ENCODE results near the gene MAD1L1.
A peak's percentile ranks its signal among the peaks of the same experiment; 100 is the strongest.

Gene MAD1L1

GRCh38 chr7:2018569-2019460, 213.9 kb downstream of the MAD1L1 start:
- peak overlapping the region; percentile 64 for H3K4me2 ChIP-seq (ENCODE audit: low read length)
- H3K9me2 ChIP-seq (replicated peaks; ENCODE audit: control insufficient read depth, low read length), result no peaks in the 10 kb centered on the region
- H3K36me3 ChIP-seq (ENCODE audit: control insufficient read depth, low read length), result peaks cover 5% of the 10 kb centered on the region; the same call in 1 of the 2 replicates
- H3K27ac ChIP-seq (ENCODE audit: low read depth, low read length), result 0 out of 2 replicates have a peak overlapping the region, but pooled peaks have one; percentile 3
- H3K4me1 ChIP-seq (ENCODE audit: control insufficient read depth, low read length), result peaks cover 29% of the 10 kb centered on the region
- H3K4me3 ChIP-seq (ENCODE audit: low read length), result peak overlapping the region; percentile 36
- TF ChIP-seq EZH2phosphoT487 (IDR thresholded peaks at IDR 0.05; ENCODE audit: borderline replicate concordance, low read length) (no peak), CTCF (IDR thresholded peaks at IDR 0.05; ENCODE audit: low read depth, low read length, poor library complexity, severe bottlenecking) (no peak)
- 0 out of 2 replicates have a peak, but pooled peaks cover 5% of the 10 kb centered on the region for H4K20me1 ChIP-seq (ENCODE audit: control insufficient read depth, insufficient read depth, low read depth, low read length)
- H3K27me3 ChIP-seq (ENCODE audit: control insufficient read depth, low read length), result no peaks in the 10 kb centered on the region
- peaks cover 9% of the 10 kb centered on the region for H3K79me2 ChIP-seq (ENCODE audit: control insufficient read depth, low read length)
- H3F3A ChIP-seq (ENCODE audit: control insufficient read depth, insufficient read depth), result no peaks in the 10 kb centered on the region
- no peaks in the 10 kb centered on the region for H3K9me3 ChIP-seq (ENCODE audit: control insufficient read depth, insufficient read depth, low read length)

GRCh38 chr7:2017914-2018568, 214.7 kb downstream of the MAD1L1 start:
- Histone ChIP-seq H3K27me3 (ENCODE audit: control insufficient read depth, low read length) (no peaks in the 10 kb centered on the region), H3F3A (ENCODE audit: control insufficient read depth, insufficient read depth) (no peaks in the 10 kb centered on the region), H3K36me3 (ENCODE audit: control insufficient read depth, low read length) (peaks cover 10% of the 10 kb centered on the region; the same call in 1 of the 2 replicates), H3K9me3 (ENCODE audit: control insufficient read depth, insufficient read depth, low read length) (no peaks in the 10 kb centered on the region), H3K4me2 (ENCODE audit: low read length) (peak overlapping the region; percentile 64; the same call in 1 of the 2 replicates), H3K4me3 (ENCODE audit: low read length) (no peak overlapping the region), H3K9me2 (replicated peaks; ENCODE audit: control insufficient read depth, low read length) (no peaks in the 10 kb centered on the region), H3K27ac (ENCODE audit: low read depth, low read length) (no peak overlapping the region), H3K4me1 (ENCODE audit: control insufficient read depth, low read length) (peaks cover 29% of the 10 kb centered on the region), H3K79me2 (ENCODE audit: control insufficient read depth, low read length) (peaks cover 9% of the 10 kb centered on the region), H4K20me1 (ENCODE audit: control insufficient read depth, insufficient read depth, low read depth, low read length) (0 out of 2 replicates have a peak, but pooled peaks cover 5% of the 10 kb centered on the region)
- TF ChIP-seq CTCF (IDR thresholded peaks at IDR 0.05; ENCODE audit: low read depth, low read length, poor library complexity, severe bottlenecking) (no peak), EZH2phosphoT487 (IDR thresholded peaks at IDR 0.05; ENCODE audit: borderline replicate concordance, low read length) (no peak)

GRCh38 chr7:2017481-2017891, 215.3 kb downstream of the MAD1L1 start:
- no peak overlapping the region for H3K27ac ChIP-seq (ENCODE audit: low read depth, low read length)

More at GRCh38 chr7:2017481-2017891, 215.3 kb downstream of the MAD1L1 start:
- Histone ChIP-seq H3K4me2 (ENCODE audit: low read length) (no peak overlapping the region), H3K4me3 (ENCODE audit: low read length) (no peak overlapping the region), H3K9me2 (replicated peaks; ENCODE audit: control insufficient read depth, low read length) (no peaks in the 10 kb centered on the region), H3K27me3 (ENCODE audit: control insufficient read depth, low read length) (no peaks in the 10 kb centered on the region), H4K20me1 (ENCODE audit: control insufficient read depth, insufficient read depth, low read depth, low read length) (0 out of 2 replicates have a peak, but pooled peaks cover 5% of the 10 kb centered on the region), H3K79me2 (ENCODE audit: control insufficient read depth, low read length) (peaks cover 6% of the 10 kb centered on the region), H3F3A (ENCODE audit: control insufficient read depth, insufficient read depth) (no peaks in the 10 kb centered on the region), H3K36me3 (ENCODE audit: control insufficient read depth, low read length) (peaks cover 14% of the 10 kb centered on the region; the same call in 1 of the 2 replicates), H3K4me1 (ENCODE audit: control insufficient read depth, low read length) (peaks cover 29% of the 10 kb centered on the region), H3K9me3 (ENCODE audit: control insufficient read depth, insufficient read depth, low read length) (no peaks in the 10 kb centered on the region)
- TF ChIP-seq CTCF (IDR thresholded peaks at IDR 0.05; ENCODE audit: low read depth, low read length, poor library complexity, severe bottlenecking), result no peak
- no peak for TF ChIP-seq EZH2phosphoT487 (IDR thresholded peaks at IDR 0.05; ENCODE audit: borderline replicate concordance, low read length)
